Choroid plexus epithelial cell (primary cell): ENCODE measurements around the gene COL17A1.

Experiments
- DNase-seq: peaks from one replicate; pipeline ENCODE4 v3.0.0-alpha.2; 2010; ENCODE audit warnings: low read depth
- H3K4me3 ChIP-seq: 2 replicates; pipeline ENCODE4 v1.5.1; 2011; ENCODE audit warnings: low read depth, mild to moderate bottlenecking, control low read depth, low read length, moderate library complexity
- TF ChIP-seq, protein P1 (sequence below): conservative IDR thresholded peaks from 2 replicates; pipeline ENCODE4 v1.5.1; 2011; ENCODE audit warnings: low read depth, mild to moderate bottlenecking, control low read depth, inconsistent platforms, low read length, moderate library complexity

Gene COL17A1

DNA sequence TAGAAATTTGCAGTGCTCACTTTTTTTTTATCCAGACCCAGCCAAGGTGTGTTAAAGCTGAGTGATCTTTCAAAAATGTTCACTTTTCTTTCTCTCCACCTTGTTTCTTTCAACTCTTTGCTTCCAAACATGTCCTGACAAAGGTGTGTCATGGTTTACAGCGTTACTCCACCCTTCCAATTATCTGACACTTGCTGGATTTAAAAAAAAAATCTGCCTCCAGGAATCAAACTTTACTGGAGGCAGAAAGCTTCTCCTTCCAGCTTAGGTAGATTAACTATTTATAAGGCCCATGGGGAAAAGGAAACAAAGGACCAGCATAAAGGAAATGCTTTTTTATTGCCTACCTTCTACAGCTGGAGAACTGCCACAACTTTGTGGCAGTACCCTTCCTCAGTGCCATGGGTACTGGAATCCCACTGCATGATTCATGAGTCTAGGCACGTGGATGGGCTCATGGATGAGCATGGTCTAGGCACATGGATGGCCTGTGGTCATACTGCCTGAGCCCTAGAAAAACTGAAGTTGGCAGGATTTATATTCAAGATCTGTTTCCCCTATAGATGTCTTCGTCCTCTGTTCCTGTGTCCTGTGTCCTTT is at the start of gene COL17A1:
COL17A1 (minus strand) TSS at position 80 of the 600 bp plus-strand sequence. CDS start 5,207 bp downstream, outside the sequence.
- no peak within 1 kb of the TSS for H3K4me3 ChIP-seq
- TF ChIP-seq, protein P1, sequence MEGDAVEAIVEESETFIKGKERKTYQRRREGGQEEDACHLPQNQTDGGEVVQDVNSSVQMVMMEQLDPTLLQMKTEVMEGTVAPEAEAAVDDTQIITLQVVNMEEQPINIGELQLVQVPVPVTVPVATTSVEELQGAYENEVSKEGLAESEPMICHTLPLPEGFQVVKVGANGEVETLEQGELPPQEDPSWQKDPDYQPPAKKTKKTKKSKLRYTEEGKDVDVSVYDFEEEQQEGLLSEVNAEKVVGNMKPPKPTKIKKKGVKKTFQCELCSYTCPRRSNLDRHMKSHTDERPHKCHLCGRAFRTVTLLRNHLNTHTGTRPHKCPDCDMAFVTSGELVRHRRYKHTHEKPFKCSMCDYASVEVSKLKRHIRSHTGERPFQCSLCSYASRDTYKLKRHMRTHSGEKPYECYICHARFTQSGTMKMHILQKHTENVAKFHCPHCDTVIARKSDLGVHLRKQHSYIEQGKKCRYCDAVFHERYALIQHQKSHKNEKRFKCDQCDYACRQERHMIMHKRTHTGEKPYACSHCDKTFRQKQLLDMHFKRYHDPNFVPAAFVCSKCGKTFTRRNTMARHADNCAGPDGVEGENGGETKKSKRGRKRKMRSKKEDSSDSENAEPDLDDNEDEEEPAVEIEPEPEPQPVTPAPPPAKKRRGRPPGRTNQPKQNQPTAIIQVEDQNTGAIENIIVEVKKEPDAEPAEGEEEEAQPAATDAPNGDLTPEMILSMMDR = no peak
- DNase-seq = no peak

DNA sequence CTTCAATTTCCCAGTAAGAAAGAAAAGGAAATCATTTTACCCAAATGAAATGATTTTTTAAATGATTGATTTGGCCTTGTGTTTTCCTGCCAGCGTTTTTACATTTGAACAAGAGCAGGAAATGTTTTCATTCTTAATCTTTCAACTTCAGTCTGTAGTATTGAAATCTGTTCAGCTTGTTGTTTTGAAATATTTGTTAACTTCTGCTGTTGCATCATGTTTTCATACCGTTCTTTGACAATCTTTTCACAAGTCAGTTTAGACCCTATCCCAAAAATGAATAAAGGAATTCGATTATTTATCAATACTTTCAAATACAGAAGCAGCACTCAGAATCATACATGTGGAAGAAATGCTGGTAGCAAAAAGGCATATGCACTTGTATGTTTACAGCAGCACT is 44.4 kb upstream of the COL17A1 start:
- no peak for DNase-seq
- TF ChIP-seq, protein P1 = no peak
- H3K4me3 ChIP-seq = no peak overlapping the region

DNA sequence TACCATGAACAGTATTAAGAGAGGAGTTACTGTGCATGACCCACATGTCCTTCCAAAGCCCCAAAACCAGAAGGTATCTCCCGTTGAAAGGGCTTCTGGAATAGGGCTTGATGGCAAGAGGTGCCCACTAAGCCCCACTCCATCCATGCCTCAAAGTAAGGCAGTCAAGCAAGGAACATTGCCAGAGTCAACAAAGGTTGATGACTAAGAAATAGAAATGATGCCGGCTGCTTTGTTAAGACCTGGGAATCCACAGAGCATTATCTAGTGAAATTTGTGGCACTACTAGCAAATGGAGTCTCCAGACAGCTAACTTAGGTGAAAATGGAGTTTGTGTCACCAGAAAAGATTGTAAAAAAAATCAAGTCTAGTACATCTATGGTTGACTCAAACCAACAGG is 42.5 kb upstream of the COL17A1 start:
- TF ChIP-seq, protein P1 = no peak
- H3K4me3 ChIP-seq = no peak overlapping the region
- DNase-seq = peak; percentile 47

DNA sequence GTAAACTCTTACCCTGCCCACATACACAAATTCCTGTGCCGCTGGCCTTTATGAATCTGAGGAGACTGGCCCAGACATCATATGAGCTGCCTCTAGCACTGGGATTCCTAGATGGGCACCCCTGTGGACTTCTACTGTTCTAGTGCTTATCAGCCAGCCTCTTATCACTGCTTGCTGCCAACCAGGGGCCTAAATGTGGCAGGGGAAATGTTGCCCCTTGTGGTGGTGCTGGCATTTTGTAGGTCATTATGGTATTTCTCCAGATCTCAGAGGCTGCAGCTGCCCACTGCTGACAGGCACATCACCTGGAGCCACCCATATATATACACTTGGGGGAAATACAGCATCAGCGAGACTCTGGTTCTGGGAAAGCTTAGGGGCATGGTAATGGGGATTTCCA is 41.7 kb upstream of the COL17A1 start:
- DNase-seq = no peak
- H3K4me3 ChIP-seq = no peak overlapping the region
- TF ChIP-seq, protein P1 = peak; percentile 2

DNA sequence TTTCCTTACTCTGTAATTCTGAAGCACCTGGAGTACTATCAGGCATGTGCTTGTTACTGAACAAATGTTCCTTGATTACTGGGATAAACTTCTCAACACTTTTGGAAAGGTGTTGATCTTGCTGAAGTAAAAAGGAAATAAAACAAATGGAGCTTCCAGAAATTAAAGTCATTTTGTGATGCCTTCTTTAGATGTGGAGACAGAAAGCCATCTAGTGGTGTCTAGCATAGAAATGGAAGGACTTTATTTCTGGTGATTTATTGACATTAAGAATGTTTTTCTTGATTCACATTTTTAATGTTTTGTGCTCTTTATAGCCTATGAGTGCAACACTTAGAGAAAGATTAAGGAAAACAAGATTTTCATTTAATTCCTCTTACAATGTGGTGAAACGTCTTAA is 37.7 kb upstream of the COL17A1 start:
- no peak overlapping the region for H3K4me3 ChIP-seq
- TF ChIP-seq, protein P1 = peak; percentile 57
- peak; percentile 63 for DNase-seq

DNA sequence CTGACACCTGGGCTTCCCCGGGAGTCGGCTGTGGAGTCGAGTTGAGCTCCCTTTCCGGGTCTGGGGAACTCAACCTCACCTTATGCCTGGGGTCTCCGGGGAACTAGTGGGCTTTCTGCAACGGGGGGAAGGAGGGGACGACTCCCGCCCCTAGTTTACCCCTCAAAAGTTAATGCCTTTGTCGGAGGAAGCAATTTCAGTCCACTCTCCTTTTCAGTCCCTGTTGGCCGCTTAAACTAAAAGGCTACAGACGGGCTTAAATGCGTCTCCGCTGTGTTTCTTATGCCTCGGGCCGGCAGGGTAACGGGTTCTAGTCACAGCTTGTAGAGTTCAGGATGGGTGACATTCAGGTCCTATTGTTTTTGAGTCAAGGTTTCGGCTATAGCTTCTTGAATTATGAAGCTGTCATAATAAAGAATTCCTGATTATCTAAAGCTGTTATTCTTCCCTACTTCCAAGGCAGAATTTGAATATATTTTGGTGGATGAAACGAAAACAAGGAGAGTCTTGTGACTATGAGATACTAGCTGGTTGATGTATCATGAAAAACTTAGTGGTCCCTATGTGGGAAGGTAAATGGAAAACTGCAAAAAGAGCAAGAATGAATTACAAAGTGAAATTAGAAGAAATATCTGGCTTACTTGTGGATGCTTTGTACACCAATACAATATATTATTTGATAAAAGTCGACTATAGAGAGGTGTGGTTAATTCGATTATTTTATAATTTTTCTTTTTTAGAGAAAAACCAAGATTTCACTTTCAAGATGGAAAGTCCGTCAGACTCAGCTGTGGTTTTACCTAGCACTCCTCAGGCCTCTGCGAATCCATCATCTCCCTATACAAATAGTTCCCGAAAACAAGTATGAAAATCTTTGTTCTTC is 36.8 kb upstream of the COL17A1 start:
- DNase-seq = peak; percentile 18
- TF ChIP-seq, protein P1 = no peak
- H3K4me3 ChIP-seq = peak overlapping the region; percentile 86
